Choroid plexus epithelial cell (primary cell): ENCODE measurements around the gene C16orf74.
A peak's percentile ranks its signal among the peaks of the same experiment; 100 is the strongest.

ENCODE experiments used
- DNase-seq: peaks from one replicate; pipeline ENCODE4 v3.0.0-alpha.2; 2010; ENCODE audit warnings: low read depth
- H3K4me3 ChIP-seq: 2 replicates; pipeline ENCODE4 v1.5.1; 2011; ENCODE audit warnings: low read depth, mild to moderate bottlenecking, control low read depth, low read length, moderate library complexity
- TF ChIP-seq, protein P1 (sequence below): conservative IDR thresholded peaks from 2 replicates; pipeline ENCODE4 v1.5.1; 2011; ENCODE audit warnings: low read depth, mild to moderate bottlenecking, control low read depth, inconsistent platforms, low read length, moderate library complexity

Gene C16orf74

DNA sequence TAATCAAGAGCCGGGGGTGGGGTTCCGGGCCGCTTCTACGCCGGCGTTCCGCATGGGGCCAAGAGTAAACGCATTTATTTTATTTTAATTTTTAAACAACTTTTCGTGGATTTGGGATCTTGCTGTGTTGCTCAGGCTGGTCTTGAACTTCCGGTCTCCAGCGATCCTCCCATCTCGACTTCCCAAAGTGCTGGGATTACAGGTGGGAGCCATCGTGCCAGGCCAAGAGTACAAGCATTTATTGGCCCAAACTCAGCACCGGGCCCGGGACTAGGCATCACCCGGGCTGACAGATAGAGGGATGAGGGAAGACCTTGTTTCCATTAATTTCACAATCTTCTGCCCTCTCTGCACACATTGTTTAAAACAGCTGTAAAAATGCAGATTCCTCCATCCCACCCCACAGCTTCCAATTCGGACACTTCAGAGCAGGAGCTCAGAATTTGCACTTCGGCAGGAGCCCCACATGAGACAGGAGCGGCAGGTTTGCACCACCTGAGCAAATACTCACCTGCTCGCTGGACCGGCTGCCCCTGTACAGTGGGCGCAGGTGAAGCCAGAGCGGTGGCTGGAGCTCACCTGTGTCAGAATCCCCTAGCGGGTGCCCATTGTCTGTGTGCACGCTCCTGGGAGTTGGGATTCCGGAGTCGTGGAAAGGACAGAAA is 61.5 kb downstream of the C16orf74 start:
- TF ChIP-seq, protein P1, sequence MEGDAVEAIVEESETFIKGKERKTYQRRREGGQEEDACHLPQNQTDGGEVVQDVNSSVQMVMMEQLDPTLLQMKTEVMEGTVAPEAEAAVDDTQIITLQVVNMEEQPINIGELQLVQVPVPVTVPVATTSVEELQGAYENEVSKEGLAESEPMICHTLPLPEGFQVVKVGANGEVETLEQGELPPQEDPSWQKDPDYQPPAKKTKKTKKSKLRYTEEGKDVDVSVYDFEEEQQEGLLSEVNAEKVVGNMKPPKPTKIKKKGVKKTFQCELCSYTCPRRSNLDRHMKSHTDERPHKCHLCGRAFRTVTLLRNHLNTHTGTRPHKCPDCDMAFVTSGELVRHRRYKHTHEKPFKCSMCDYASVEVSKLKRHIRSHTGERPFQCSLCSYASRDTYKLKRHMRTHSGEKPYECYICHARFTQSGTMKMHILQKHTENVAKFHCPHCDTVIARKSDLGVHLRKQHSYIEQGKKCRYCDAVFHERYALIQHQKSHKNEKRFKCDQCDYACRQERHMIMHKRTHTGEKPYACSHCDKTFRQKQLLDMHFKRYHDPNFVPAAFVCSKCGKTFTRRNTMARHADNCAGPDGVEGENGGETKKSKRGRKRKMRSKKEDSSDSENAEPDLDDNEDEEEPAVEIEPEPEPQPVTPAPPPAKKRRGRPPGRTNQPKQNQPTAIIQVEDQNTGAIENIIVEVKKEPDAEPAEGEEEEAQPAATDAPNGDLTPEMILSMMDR, result no peak
- H3K4me3 ChIP-seq, result peak overlapping the region; percentile 48
- no peak for DNase-seq

DNA sequence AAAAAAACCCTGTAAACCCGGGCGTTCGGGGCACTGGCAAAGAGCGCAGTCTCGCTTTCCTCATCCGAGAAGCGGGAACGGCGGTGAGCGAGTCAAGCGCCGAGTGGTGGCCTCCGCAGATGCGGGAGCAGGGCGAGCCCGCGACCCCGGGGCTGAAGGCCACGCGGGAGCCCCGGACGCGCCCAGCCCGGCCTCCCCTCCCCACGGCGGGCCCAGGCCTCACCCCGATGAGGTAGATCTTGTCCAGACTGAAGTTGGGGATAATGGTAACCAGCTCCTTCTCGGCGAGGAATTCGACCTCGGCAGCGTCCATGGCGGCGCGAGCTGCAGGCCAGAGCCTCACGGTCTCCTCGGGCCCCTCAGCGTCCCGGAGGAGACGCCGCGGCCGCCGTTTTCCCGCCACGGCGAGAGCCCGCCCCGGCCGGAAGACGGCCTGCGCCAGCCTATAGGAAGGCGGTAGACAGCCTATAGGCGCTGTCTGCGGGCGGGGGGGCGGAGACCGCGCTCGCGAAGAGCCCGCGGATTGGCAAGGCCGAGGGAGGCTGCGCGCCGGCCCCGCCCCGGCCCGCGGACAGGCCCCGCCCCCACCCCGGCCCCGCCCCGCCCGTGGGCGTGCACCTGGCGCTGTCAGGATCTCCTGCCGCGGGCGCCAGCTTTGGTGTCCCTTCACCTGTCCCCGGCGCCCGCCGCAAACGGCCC is 62.2 kb downstream of the C16orf74 start, which contains the start of gene GINS2:
GINS2 (minus strand) TSS at position 369 of the 699 bp plus-strand sequence; CDS start at position 313, 56 bp downstream.
- DNase-seq, result peak; percentile 90
- TF ChIP-seq, protein P1, result no peak
- H3K4me3 ChIP-seq, result peak within 1 kb of the TSS; percentile 63

DNA sequence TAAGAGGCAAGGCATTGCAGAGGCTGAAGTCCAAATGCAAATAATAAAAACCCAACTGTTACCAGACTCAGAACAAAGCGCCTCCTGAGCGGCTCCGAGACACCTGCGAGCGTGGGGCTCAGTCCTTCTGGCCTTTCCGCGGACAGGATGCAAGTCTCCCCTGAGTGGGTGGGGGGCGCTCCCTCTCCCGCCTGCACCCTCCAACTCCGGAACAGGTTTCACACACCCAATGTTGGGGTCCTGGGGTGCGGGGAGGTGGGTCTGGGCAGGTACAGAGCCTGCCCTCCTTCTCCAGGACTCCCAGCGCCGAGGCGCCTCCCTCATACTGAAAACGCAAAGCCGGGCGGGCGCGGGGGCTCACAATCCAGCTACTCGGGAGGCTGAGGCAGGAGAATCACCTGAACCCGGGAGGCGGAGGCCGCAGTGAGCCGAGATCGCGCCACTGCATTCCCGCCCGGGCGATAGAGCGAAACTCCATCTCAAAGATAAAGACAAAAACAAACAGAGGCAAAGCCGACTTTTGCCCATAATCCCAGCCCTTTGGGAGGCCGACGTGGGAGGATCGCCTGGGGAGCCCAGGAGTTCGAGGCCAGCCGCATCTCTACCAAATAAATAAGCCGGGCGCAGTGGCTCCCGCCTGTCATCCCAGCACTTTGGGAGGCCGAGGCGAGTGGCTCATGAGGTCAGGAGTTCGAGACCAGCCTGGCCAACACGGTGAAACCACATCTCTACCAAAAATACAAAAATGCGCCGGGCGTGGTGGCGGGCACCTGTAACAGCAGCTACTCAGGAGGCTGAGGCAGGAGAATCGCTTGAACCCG is 63.0 kb downstream of the C16orf74 start:
- TF ChIP-seq, protein P1, result no peak
- H3K4me3 ChIP-seq, result no peak overlapping the region
- no peak for DNase-seq

DNA sequence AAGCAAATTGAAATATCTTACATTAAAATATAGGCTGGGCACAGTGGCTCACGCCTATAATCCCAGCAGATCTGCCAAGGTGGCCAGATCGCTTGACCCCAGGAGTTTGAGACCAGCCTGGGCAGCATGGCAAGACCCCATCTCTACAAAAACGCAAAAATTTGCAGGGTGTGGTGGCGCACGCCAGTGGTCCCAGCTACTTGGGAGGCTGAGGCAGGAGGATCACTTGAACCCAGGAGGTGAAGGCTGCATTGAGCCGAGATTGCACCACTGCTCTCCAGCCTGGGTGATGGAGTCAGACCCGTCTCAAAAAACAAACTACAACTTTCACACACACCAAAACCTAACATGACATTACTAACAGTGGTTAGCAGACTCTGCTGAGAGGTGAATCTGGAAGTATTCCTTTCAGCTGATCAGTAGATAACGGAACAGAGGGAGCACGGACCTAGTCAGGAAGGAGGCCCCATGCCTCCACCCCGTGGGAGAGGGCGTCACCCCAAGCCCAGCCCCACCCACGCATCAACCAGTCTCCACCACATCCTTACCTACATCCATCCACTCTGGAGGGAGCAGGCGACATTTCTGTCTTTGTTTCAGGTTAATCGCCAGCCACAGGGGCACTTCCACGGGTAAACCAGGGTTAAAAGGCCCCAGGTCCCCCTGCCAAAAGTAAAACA is 63.8 kb downstream of the C16orf74 start:
- H3K4me3 ChIP-seq, result no peak overlapping the region
- TF ChIP-seq, protein P1, result no peak
- DNase-seq, result no peak

DNA sequence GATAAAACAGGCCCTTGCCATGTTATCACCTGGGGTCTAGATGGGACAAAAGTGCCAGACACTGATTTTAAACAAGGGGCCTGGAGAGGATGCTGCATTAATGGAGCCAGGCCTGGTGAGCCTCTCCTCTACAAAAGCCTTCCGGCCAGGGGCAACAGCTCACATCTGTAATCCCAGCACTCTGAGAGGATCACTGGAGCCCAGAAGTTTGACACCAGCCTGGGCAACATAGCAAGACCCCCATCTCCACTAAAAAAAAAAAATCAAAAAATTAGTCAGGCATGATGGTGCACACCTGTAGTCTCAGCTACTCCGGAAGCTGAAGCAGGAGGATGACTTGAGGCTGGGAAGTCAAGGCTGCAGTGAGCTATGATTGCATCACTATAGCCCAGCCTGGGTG is 65.6 kb downstream of the C16orf74 start:
- TF ChIP-seq, protein P1, result no peak
- H3K4me3 ChIP-seq, result no peak overlapping the region
- no peak for DNase-seq

DNA sequence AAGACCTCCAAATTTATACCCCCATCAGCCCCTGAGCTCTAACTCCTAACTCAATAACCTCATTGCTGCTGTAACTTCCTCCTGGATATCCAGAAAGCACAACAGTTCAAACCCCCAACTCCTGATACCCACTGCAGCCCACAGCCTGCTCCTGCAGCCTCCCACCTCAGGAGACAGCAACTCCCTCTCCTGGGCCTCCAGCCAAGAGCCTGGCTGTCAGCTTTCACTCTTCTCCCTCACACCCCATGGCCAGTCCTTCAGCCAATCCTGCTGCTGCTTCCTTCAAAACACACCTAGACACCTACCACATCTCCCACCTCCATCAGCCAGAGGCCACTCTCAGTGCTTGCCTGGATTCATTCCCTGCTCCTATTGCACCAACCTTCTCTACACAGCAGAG is 67.5 kb downstream of the C16orf74 start:
- H3K4me3 ChIP-seq, result no peak overlapping the region
- DNase-seq, result no peak
- TF ChIP-seq, protein P1, result no peak
